HEK293T (cell line): ENCODE measurements around the gene PPP6R2.

Experiments
- ELF4 ChIP-seq: fragments of 450-650 bp; IDR thresholded peaks from 2 replicates; pipeline ENCODE4 v1.6.1; 2017; ENCODE audit warnings: antibody characterized with exemption
- FOXA1 ChIP-seq: fragments of 450-650 bp; IDR thresholded peaks from 2 replicates; pipeline ENCODE4 v1.6.1; 2016; ENCODE audit warnings: mild to moderate bottlenecking
- HDGF ChIP-seq: fragments of 450-650 bp; IDR thresholded peaks from 2 replicates; pipeline ENCODE4 v1.6.1; 2017; ENCODE audit warnings: antibody characterized with exemption, borderline replicate concordance
- LEF1 ChIP-seq: fragments of 450-650 bp; IDR thresholded peaks from 2 replicates; pipeline ENCODE4 v1.6.1; 2017; ENCODE audit warnings: mild to moderate bottlenecking, borderline replicate concordance
- PKNOX1 ChIP-seq: fragments of 450-650 bp; IDR thresholded peaks from 2 replicates; pipeline ENCODE4 v1.6.1; 2016
- SP1 ChIP-seq: fragments of 450-650 bp; IDR thresholded peaks from 2 replicates; pipeline ENCODE4 v1.6.1; 2017
- SUZ12 ChIP-seq: fragments of 450-650 bp; IDR thresholded peaks from 2 replicates; pipeline ENCODE4 v1.6.1; 2016; ENCODE audit warnings: mild to moderate bottlenecking
- TARDBP ChIP-seq: fragments of 450-650 bp; IDR thresholded peaks from 2 replicates; pipeline ENCODE4 v1.6.1; 2016

- TF ChIP-seq LEF1 (no peak), TARDBP (no peak), HDGF (no peak), SUZ12 (no peak), SP1 (no peak), ELF4 (no peak), PKNOX1 (no peak), FOXA1 (no peak)
Observed at GRCh38 chr22:50456466-50457234, 113.5 kb downstream of the PPP6R2 start.
